HEK293 (cell line): Measurements from ENCODE around the gene ITIH2.

Source experiments
- HOXA7 ChIP-seq: sonication (generic); formaldehyde crosslinking; IDR thresholded peaks from 2 replicates; pipeline ENCODE4 v1.8.1; 2022; ENCODE audit warnings: missing genetic modification reagents, borderline replicate concordance
- KLF9 ChIP-seq: fragments of 450-650 bp; formaldehyde crosslinking; IDR thresholded peaks from 2 replicates; pipeline ENCODE4 v1.5.1; 2016; ENCODE audit warnings: missing biosample characterization, missing genetic modification characterization, low read depth
- PATZ1 ChIP-seq: fragments of 450-650 bp; formaldehyde crosslinking; IDR thresholded peaks from 2 replicates; pipeline ENCODE4 v1.5.1; 2016; ENCODE audit warnings: missing biosample characterization, missing genetic modification characterization
- PBX3 ChIP-seq: sonication (generic); formaldehyde crosslinking; IDR thresholded peaks from 2 replicates; pipeline ENCODE4 v1.8.1; 2022; ENCODE audit warnings: mild to moderate bottlenecking, moderate library complexity, missing genetic modification reagents
- SP3 ChIP-seq: fragments of 450-650 bp; formaldehyde crosslinking; IDR thresholded peaks from 2 replicates; pipeline ENCODE4 v1.5.1; 2016; ENCODE audit warnings: missing biosample characterization, missing genetic modification characterization
- TCF7L2 ChIP-seq: IDR thresholded peaks from 2 replicates; pipeline ENCODE4 v1.6.1; 2011; ENCODE audit warnings: low read depth, mild to moderate bottlenecking, inconsistent platforms, low read length, moderate library complexity, borderline replicate concordance
- ZNF501 ChIP-seq: fragments of 450-650 bp; formaldehyde crosslinking; IDR thresholded peaks from 2 replicates; pipeline ENCODE4 v1.5.1; 2016; ENCODE audit warnings: missing biosample characterization, missing genetic modification characterization
- ZNF510 ChIP-seq: fragments of 450-650 bp; formaldehyde crosslinking; IDR thresholded peaks from 2 replicates; pipeline ENCODE4 v1.5.1; 2018; ENCODE audit warnings: mild to moderate bottlenecking, missing genetic modification characterization, missing biosample characterization; ENCODE audit not compliant: insufficient replicate concordance
- ZNF548 ChIP-seq: fragments of 450-650 bp; formaldehyde crosslinking; IDR thresholded peaks from 2 replicates; pipeline ENCODE4 v1.5.1; 2016; ENCODE audit warnings: missing biosample characterization, missing genetic modification characterization
- ZNF660 ChIP-seq: fragments of 450-650 bp; IDR thresholded peaks from 2 replicates; pipeline ENCODE4 v1.5.1; 2018; ENCODE audit warnings: missing biosample characterization, mild to moderate bottlenecking, missing genetic modification characterization
- TF ChIP-seq, protein P1 (sequence below): fragments of 450-650 bp; formaldehyde crosslinking; IDR thresholded peaks from 2 replicates; pipeline ENCODE4 v1.5.1; 2016; ENCODE audit warnings: missing biosample characterization, missing genetic modification characterization
- TF ChIP-seq, protein P2 (sequence below): fragments of 450-650 bp; formaldehyde crosslinking; IDR thresholded peaks from 2 replicates; pipeline ENCODE4 v1.5.1; 2016; ENCODE audit warnings: missing biosample characterization, missing genetic modification characterization

DNA sequence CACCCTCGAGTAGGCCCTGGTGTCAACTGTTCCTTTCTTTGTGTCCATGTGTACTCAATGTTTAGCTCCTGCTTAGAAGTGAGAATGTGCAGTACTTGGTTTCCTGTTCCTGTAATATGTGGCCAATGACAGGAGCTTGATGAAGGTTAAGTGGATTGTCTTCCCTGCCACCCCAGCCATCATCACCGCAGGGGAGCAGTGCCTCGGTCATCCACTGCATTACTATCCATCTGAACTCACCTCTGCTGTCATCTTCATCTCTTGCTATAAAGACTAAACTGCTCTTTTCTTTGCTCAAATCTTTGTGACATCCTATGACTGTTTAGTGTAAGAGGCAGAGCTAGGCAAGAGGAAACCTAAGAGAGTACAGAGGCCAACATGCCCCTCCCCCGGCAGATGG lies 15.6 kb downstream of the ITIH2 start:
- TF ChIP-seq PBX3 (no peak), SP3 (no peak), KLF9 (tag by site-specific recombination) (no peak), ZNF501 (no peak), TCF7L2 (no peak), HOXA7 (CRISPR knock-in tag) (no peak), ZNF660 (tag by site-specific recombination) (no peak), PATZ1 (tag by site-specific recombination) (no peak), ZNF510 (tag by site-specific recombination) (no peak), ZNF548 (tag by site-specific recombination) (no peak)
- TF ChIP-seq, protein P1, sequence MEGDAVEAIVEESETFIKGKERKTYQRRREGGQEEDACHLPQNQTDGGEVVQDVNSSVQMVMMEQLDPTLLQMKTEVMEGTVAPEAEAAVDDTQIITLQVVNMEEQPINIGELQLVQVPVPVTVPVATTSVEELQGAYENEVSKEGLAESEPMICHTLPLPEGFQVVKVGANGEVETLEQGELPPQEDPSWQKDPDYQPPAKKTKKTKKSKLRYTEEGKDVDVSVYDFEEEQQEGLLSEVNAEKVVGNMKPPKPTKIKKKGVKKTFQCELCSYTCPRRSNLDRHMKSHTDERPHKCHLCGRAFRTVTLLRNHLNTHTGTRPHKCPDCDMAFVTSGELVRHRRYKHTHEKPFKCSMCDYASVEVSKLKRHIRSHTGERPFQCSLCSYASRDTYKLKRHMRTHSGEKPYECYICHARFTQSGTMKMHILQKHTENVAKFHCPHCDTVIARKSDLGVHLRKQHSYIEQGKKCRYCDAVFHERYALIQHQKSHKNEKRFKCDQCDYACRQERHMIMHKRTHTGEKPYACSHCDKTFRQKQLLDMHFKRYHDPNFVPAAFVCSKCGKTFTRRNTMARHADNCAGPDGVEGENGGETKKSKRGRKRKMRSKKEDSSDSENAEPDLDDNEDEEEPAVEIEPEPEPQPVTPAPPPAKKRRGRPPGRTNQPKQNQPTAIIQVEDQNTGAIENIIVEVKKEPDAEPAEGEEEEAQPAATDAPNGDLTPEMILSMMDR (tag by site-specific recombination): no peak
- TF ChIP-seq, protein P2, sequence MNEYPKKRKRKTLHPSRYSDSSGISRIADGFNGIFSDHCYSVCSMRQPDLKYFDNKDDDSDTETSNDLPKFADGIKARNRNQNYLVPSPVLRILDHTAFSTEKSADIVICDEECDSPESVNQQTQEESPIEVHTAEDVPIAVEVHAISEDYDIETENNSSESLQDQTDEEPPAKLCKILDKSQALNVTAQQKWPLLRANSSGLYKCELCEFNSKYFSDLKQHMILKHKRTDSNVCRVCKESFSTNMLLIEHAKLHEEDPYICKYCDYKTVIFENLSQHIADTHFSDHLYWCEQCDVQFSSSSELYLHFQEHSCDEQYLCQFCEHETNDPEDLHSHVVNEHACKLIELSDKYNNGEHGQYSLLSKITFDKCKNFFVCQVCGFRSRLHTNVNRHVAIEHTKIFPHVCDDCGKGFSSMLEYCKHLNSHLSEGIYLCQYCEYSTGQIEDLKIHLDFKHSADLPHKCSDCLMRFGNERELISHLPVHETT (tag by site-specific recombination): no peak
